ENCODE measurements around the gene PTPN11. TPM values are rescaled to one million over a fixed set of nuclear protein-coding genes. Genes with fewer than 3 reads are reported as not detected.

Gene PTPN11
- polyA plus RNA-seq, 3 donors: 11.1 to 41.9 (median 28.8) TPM

DNA sequence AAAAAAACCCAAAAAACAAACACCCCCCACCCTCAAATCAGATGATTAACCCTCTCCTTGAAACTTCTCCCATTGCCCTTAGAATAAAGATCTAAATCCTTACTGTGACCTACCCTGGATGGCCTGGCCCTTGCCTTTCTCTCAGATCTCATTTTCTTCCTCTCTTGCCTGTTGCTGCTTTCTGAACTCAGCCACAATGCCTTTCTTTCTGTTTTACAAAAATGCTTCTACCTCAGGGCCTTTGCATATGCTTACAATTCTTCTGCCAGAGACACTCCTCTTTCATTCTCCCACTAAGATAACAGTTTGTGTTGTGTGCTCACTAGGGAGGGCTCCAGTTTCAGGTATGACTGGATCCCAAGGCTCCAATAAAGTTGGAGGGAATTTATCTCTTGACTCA lies 108.3 kb downstream of the PTPN11 start:
- no peaks in the 10 kb centered on the region for H3K27me3 ChIP-seq (ENCODE audit: control insufficient read depth in 2 of 2, insufficient read depth in 2 of 2, low read length in 2 of 2)
- H3K4me1 Mint-ChIP-seq: no peaks in the 10 kb centered on the region
- peaks cover 0 to 1% (median 0%) of the 10 kb centered on the region in 7 donors for H3K9me3 Mint-ChIP-seq
- H3K9ac ChIP-seq (ENCODE audit: insufficient read depth, low read length, poor library complexity, severe bottlenecking): no peak overlapping the region
- no peaks in the 10 kb centered on the region for H3K36me3 Mint-ChIP-seq
- no peaks in the 10 kb centered on the region for H3K79me2 ChIP-seq (ENCODE audit: insufficient read depth, low read length)
- H3K9me3 ChIP-seq (replicated peaks in 1 of 2; ENCODE audit: control insufficient read depth in 1 of 2, insufficient read depth in 1 of 2, low read length in 2 of 2): no peaks in the 10 kb centered on the region
- no peaks in the 10 kb centered on the region for H3K4me1 ChIP-seq (ENCODE audit: control insufficient read depth in 1 of 2, insufficient read depth in 2 of 2, low read length in 2 of 2)
- H2AFZ ChIP-seq (ENCODE audit: insufficient read depth, low read depth, low read length, poor library complexity, severe bottlenecking): no peak overlapping the region
- no peaks in the 10 kb centered on the region for H3K36me3 ChIP-seq (replicated peaks in 1 of 2; ENCODE audit: control insufficient read depth in 1 of 2, insufficient read depth in 2 of 2, low read length in 2 of 2)
- DNase-seq: no peak
- no peak overlapping the region for H3K4me2 ChIP-seq (replicated peaks; ENCODE audit: extremely low read depth, low read length, poor library complexity, severe bottlenecking)
- no peak overlapping the region for H3K4me3 ChIP-seq (replicated peaks in 1 of 3; ENCODE audit: low read depth in 2 of 3, low read length in 3 of 3)
- no peaks in the 10 kb centered on the region for H4K20me1 ChIP-seq (ENCODE audit: insufficient read depth, low read length)
- no peak for TF ChIP-seq CTCF (IDR thresholded peaks at IDR 0.05)
- intact Hi-C loops (cut with micrococcal nuclease): no loop called here
- H3K27ac Mint-ChIP-seq: peak overlapping the region in 1 of 7 donors; percentile 5
- H3K27ac ChIP-seq (ENCODE audit: low read depth in 1 of 2, low read length in 2 of 2): no peak overlapping the region
- H3K4me3 Mint-ChIP-seq: no peak overlapping the region
- peaks cover 2 to 5% (median 5%) of the 10 kb centered on the region in 3 donors for H3K27me3 Mint-ChIP-seq (ENCODE audit: low read depth in 3 of 3)

DNA sequence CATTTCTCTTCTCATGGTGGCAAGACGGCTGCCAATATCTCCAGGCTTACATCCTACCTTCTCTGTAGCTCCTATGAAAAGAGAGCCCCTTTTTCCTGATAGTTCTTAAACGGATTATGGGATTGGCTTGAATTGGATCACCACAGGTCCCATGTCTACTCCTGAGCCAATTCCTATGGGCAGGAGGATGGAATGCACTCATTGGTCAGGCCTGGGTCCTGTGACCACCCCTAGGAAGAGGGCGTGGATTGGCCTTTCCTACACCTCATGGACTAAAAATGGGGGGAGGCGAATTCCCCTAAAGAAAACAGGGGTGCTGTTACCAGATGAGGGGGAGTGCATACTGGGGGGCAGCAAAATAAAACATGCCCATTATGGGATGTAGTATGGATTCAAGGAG lies 108.8 kb downstream of the PTPN11 start:
- WGBS (ENCODE audit: insufficient coverage): 100% methylated on average over 1 of the region's 4 CpGs
- no peak overlapping the region for H3K4me2 ChIP-seq (replicated peaks; ENCODE audit: extremely low read depth, low read length, poor library complexity, severe bottlenecking)
- H3K9ac ChIP-seq (ENCODE audit: insufficient read depth, low read length, poor library complexity, severe bottlenecking): no peak overlapping the region
- H3K79me2 ChIP-seq (ENCODE audit: insufficient read depth, low read length): no peaks in the 10 kb centered on the region
- H3K27ac ChIP-seq (ENCODE audit: low read depth in 1 of 2, low read length in 2 of 2): no peak overlapping the region
- intact Hi-C loops (cut with micrococcal nuclease): no loop called here
- Mint-ChIP-seq H3K36me3 (no peaks in the 10 kb centered on the region), H3K4me3 (no peak overlapping the region), H3K27me3 (ENCODE audit: low read depth in 3 of 3) (peaks cover 0 to 5% (median 5%) of the 10 kb centered on the region in 3 donors), H3K27ac (no peak overlapping the region), H3K9me3 (peaks cover 0 to 1% (median 0%) of the 10 kb centered on the region in 7 donors), H3K4me1 (no peaks in the 10 kb centered on the region)
- H2AFZ ChIP-seq (ENCODE audit: insufficient read depth, low read depth, low read length, poor library complexity, severe bottlenecking): no peak overlapping the region
- no peaks in the 10 kb centered on the region for H3K36me3 ChIP-seq (replicated peaks in 1 of 2; ENCODE audit: control insufficient read depth in 1 of 2, insufficient read depth in 2 of 2, low read length in 2 of 2)
- no peaks in the 10 kb centered on the region for H4K20me1 ChIP-seq (ENCODE audit: insufficient read depth, low read length)
- H3K9me3 ChIP-seq (replicated peaks in 1 of 2; ENCODE audit: control insufficient read depth in 1 of 2, insufficient read depth in 1 of 2, low read length in 2 of 2): no peaks in the 10 kb centered on the region
- no peak for TF ChIP-seq CTCF (IDR thresholded peaks at IDR 0.05)
- no peak overlapping the region for H3K4me3 ChIP-seq (replicated peaks in 1 of 3; ENCODE audit: low read depth in 2 of 3, low read length in 3 of 3)
- no peak for DNase-seq
- H3K4me1 ChIP-seq (ENCODE audit: control insufficient read depth in 1 of 2, insufficient read depth in 2 of 2, low read length in 2 of 2): no peaks in the 10 kb centered on the region
- no peaks in the 10 kb centered on the region for H3K27me3 ChIP-seq (ENCODE audit: control insufficient read depth in 2 of 2, insufficient read depth in 2 of 2, low read length in 2 of 2)

All from CD14-positive monocyte (primary cell).